ENCODE measurements around the gene IRX1. TPM values are rescaled to one million over a fixed set of nuclear protein-coding genes. Genes with fewer than 3 reads are reported as not detected.

The IRX1 gene
- total RNA-seq, 1 donor from 2014 or later, result not detected

DNA sequence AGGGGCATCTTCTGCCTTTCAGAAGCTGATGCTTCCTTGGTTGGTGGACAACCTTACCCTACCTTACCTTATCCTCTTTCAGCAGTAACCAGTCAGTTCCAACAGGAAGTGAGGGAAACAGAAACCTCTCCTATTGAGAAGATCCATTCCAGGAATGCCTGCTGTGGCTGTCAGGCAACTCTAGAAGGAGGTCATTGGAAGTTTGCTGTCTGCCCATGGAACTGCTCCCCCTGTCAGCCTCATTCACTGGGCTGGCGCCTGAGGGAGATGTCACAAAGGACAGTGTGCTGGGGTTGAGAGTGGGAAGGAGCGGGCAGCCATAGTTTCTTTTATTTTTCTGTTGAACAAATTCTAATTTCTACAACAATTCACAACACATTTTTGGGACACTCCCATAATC lies 54.7 kb downstream of the IRX1 start:
- DNase-seq (ENCODE audit: low read depth), result no peak

- no peak for DNase-seq (ENCODE audit: low read depth)
Observed at GRCh38 chr5:3650868-3651267, 55.2 kb downstream of the IRX1 start.

Data from myocyte (in vitro differentiated cells).